MM.1S (cell line): ENCODE measurements around the gene PDE11A.

Source experiments
- DNase-seq: peaks from one replicate; pipeline ENCODE4 v3.0.0-alpha.2; 2015
- H2AFZ ChIP-seq: fragments of 300-600 bp; sonication (generic); 2 replicates; pipeline ENCODE4 v1.6.0; 2016; ENCODE audit warnings: antibody characterized with exemption, low read length
- H3F3A ChIP-seq: fragments of 300-600 bp; sonication (generic); 2 replicates; pipeline ENCODE4 v1.6.1; 2016; ENCODE audit warnings: mild to moderate bottlenecking, antibody characterized with exemption, low read length, moderate library complexity, mixed read lengths; ENCODE audit not compliant: insufficient read depth
- H3K27ac ChIP-seq: fragments of 300-600 bp; sonication (generic); 2 replicates; pipeline ENCODE4 v1.5.1; 2016; ENCODE audit warnings: mild to moderate bottlenecking, low read length
- H3K27me3 ChIP-seq: fragments of 300-600 bp; sonication (generic); replicated peaks from 2 replicates; pipeline ENCODE4 v1.6.0; 2016; ENCODE audit warnings: low read length; ENCODE audit not compliant: insufficient read depth
- H3K36me3 ChIP-seq: fragments of 300-600 bp; sonication (generic); replicated peaks from 2 replicates; pipeline ENCODE4 v1.6.1; 2016; ENCODE audit warnings: mild to moderate bottlenecking, low read length, mixed read lengths; ENCODE audit not compliant: insufficient read depth
- H3K4me1 ChIP-seq: fragments of 300-600 bp; sonication (generic); 2 replicates; pipeline ENCODE4 v1.6.1; 2016; ENCODE audit warnings: low read length, mixed read lengths
- H3K4me2 ChIP-seq: fragments of 300-600 bp; sonication (generic); 2 replicates; pipeline ENCODE4 v1.6.0; 2016; ENCODE audit warnings: low read depth, low read length
- H3K4me3 ChIP-seq: fragments of 300-600 bp; sonication (generic); 2 replicates; pipeline ENCODE4 v1.5.1; 2016; ENCODE audit warnings: low read length, mixed read lengths
- H3K79me2 ChIP-seq: fragments of 300-600 bp; sonication (generic); 2 replicates; pipeline ENCODE4 v1.6.1; 2016; ENCODE audit warnings: mixed run types, low read length, mixed read lengths
- H3K9ac ChIP-seq: fragments of 300-600 bp; sonication (generic); 2 replicates; pipeline ENCODE4 v1.6.1; 2016; ENCODE audit warnings: low read length, mixed read lengths
- H3K9me2 ChIP-seq: fragments of 300-600 bp; sonication (generic); replicated peaks from 2 replicates; pipeline ENCODE4 v1.6.1; 2016; ENCODE audit warnings: mild to moderate bottlenecking, low read length, mixed read lengths; ENCODE audit not compliant: insufficient read depth
- H3K9me3 ChIP-seq: fragments of 300-600 bp; sonication (generic); replicated peaks from 2 replicates; pipeline ENCODE4 v1.6.1; 2016; ENCODE audit warnings: mild to moderate bottlenecking, low read length, mixed read lengths; ENCODE audit not compliant: insufficient read depth
- H4K20me1 ChIP-seq: fragments of 300-600 bp; sonication (generic); 2 replicates; pipeline ENCODE4 v1.6.1; 2016; ENCODE audit warnings: mild to moderate bottlenecking, low read length, moderate library complexity, mixed read lengths; ENCODE audit not compliant: insufficient read depth
- CTCF ChIP-seq: fragments of 300-600 bp; sonication (generic); IDR thresholded peaks from 2 replicates; pipeline ENCODE4 v1.5.1; 2016; ENCODE audit warnings: antibody characterized with exemption, low read length, mixed read lengths
- EZH2 ChIP-seq: fragments of 300-600 bp; sonication (generic); optimal IDR thresholded peaks from 2 replicates; pipeline ENCODE3; 2017; ENCODE audit warnings: low read depth, mild to moderate bottlenecking, antibody characterized with exemption, low read length, mixed read lengths
- EZH2phosphoT487 ChIP-seq: fragments of 300-600 bp; sonication (generic); IDR thresholded peaks from 2 replicates; pipeline ENCODE4 v1.6.1; 2018; ENCODE audit warnings: antibody characterized with exemption, low read length

PDE11A gene

GRCh38 chr2:177756336-177756735 is 316.2 kb downstream of the PDE11A start:
- no peak overlapping the region for H3K27ac ChIP-seq
- H3K9ac ChIP-seq: no peak overlapping the region
- no peak overlapping the region for H3K4me3 ChIP-seq
- H4K20me1 ChIP-seq: no peaks in the 10 kb centered on the region
- no peaks in the 10 kb centered on the region for H3K4me1 ChIP-seq
- no peaks in the 10 kb centered on the region for H3F3A ChIP-seq
- no peaks in the 10 kb centered on the region for H3K9me3 ChIP-seq
- no peaks in the 10 kb centered on the region for H3K79me2 ChIP-seq
- H3K36me3 ChIP-seq: no peaks in the 10 kb centered on the region
- H3K9me2 ChIP-seq: no peaks in the 10 kb centered on the region
- TF ChIP-seq EZH2phosphoT487 (no peak), CTCF (no peak), EZH2 (no peak)
- no peak for DNase-seq
- H3K4me2 ChIP-seq: no peak overlapping the region
- H2AFZ ChIP-seq: no peak overlapping the region
- no peaks in the 10 kb centered on the region for H3K27me3 ChIP-seq

GRCh38 chr2:177754492-177754873 is 318.1 kb downstream of the PDE11A start:
- H3K9me3 ChIP-seq: no peaks in the 10 kb centered on the region
- no peak overlapping the region for H3K27ac ChIP-seq
- H3K4me2 ChIP-seq: no peak overlapping the region
- H3K4me1 ChIP-seq: no peaks in the 10 kb centered on the region
- DNase-seq: no peak
- no peak overlapping the region for H3K4me3 ChIP-seq
- H4K20me1 ChIP-seq: no peaks in the 10 kb centered on the region
- H3K9ac ChIP-seq: no peak overlapping the region
- TF ChIP-seq EZH2phosphoT487: no peak
- no peak for TF ChIP-seq EZH2
- no peak for TF ChIP-seq CTCF
- H3K79me2 ChIP-seq: no peaks in the 10 kb centered on the region
- H2AFZ ChIP-seq: no peak overlapping the region
- no peaks in the 10 kb centered on the region for H3K27me3 ChIP-seq
- no peaks in the 10 kb centered on the region for H3F3A ChIP-seq
- H3K9me2 ChIP-seq: no peaks in the 10 kb centered on the region
- H3K36me3 ChIP-seq: no peaks in the 10 kb centered on the region

- Histone ChIP-seq H3K4me2 (no peak overlapping the region), H3K79me2 (no peaks in the 10 kb centered on the region), H3K27me3 (no peaks in the 10 kb centered on the region), H3K4me1 (no peaks in the 10 kb centered on the region), H3F3A (no peaks in the 10 kb centered on the region), H3K36me3 (no peaks in the 10 kb centered on the region), H4K20me1 (no peaks in the 10 kb centered on the region), H3K9me2 (no peaks in the 10 kb centered on the region), H3K4me3 (no peak overlapping the region), H3K9me3 (no peaks in the 10 kb centered on the region), H2AFZ (no peak overlapping the region), H3K9ac (no peak overlapping the region), H3K27ac (no peak overlapping the region)
- no peak for TF ChIP-seq EZH2
- TF ChIP-seq CTCF: no peak
- no peak for TF ChIP-seq EZH2phosphoT487
- no peak for DNase-seq
These were observed 318.7 kb downstream of the PDE11A start for GRCh38 chr2:177753682-177754491.
